Measurements from ENCODE around the gene PDE4B.

DNA sequence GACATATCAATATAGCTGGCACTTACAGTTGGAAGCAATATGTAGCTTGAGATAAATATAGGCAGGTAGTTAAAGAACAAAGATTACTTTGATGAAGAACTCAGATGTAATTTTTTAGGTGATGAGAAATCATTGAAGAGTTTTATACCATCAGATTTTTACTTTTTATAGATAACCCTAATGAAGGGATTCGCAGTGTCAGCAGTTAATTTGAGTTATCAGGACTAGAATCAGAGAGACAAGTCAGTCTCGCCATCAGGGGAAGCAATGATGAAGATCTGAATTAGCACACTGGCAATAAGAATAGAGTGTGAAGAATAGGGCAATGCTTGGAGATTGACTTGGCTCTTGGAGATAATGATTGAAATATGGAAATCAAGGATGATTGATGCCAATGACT lies 342.5 kb downstream of the PDE4B start:
- no peak for TF ChIP-seq POLR2A (IDR thresholded peaks at IDR 0.05; ENCODE audit: low read depth)
- TF ChIP-seq, protein P1, sequence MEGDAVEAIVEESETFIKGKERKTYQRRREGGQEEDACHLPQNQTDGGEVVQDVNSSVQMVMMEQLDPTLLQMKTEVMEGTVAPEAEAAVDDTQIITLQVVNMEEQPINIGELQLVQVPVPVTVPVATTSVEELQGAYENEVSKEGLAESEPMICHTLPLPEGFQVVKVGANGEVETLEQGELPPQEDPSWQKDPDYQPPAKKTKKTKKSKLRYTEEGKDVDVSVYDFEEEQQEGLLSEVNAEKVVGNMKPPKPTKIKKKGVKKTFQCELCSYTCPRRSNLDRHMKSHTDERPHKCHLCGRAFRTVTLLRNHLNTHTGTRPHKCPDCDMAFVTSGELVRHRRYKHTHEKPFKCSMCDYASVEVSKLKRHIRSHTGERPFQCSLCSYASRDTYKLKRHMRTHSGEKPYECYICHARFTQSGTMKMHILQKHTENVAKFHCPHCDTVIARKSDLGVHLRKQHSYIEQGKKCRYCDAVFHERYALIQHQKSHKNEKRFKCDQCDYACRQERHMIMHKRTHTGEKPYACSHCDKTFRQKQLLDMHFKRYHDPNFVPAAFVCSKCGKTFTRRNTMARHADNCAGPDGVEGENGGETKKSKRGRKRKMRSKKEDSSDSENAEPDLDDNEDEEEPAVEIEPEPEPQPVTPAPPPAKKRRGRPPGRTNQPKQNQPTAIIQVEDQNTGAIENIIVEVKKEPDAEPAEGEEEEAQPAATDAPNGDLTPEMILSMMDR (IDR thresholded peaks at IDR 0.05) = no peak

Data from esophagus muscularis mucosa (tissue), 3 donors.